Sciatic nerve (tissue), 2 donors: ENCODE results near the gene PLSCR1. TPM values are rescaled to one million over a fixed set of nuclear protein-coding genes. Genes with fewer than 3 reads are reported as not detected.
A peak's percentile ranks its signal among the peaks of the same experiment; 100 is the strongest.
"Not testable (repeated sequence)": the region's sequence is repeated elsewhere in the genome, so short reads cannot be mapped to it uniquely, and the experiment has no call there.

Source experiments
- ATAC-seq: fragments of 200-7000 bp; cut with Tn5 transposase; one replicate; pipeline ENCODE4 v1.9.1; 2020; ENCODE audit warnings: mild to moderate bottlenecking, moderate library complexity
- DNase-seq: peaks from one replicate; pipeline ENCODE4 v3.0.0-alpha.2; 2020; ENCODE audit warnings: low spot score
- intact Hi-C: fragments of 100-400 bp; cut with DNase I; formaldehyde crosslinking; loops from one replicate; pipeline ENCODE4 v1.14.2; 2022
- total RNA-seq: library from RNA; stranded (reverse); fragmentation: NEBNext Ultra II Directional; extraction: Animal tissue kit (Norgen Biotek cat#: 25700); gene quantifications from one replicate; pipeline ENCODE4 v1.2.1, GENCODE V29; 2021
- donor health status: DM: no; HTN: no; CAD: no.
- donor health status: DM: no; HTN: no; CAD: no.

Gene PLSCR1
- total RNA-seq, 1 donor from 2014 or later = 182 TPM

- DNase-seq, intact Hi-C loops, ATAC-seq: not testable (repeated sequence)
Observed at GRCh38 chr3:146522174-146523158, 21.9 kb downstream of the PLSCR1 start.

- ATAC-seq = no peak
- DNase-seq = no peak
- intact Hi-C loops = no loop called here
Observed at GRCh38 chr3:146521394-146521793, 23.0 kb downstream of the PLSCR1 start.

GRCh38 chr3:146519810-146520209 lies 24.6 kb downstream of the PLSCR1 start:
- intact Hi-C loops = no loop called here
- DNase-seq (no peak), ATAC-seq (no peak)

GRCh38 chr3:146517684-146518435 lies 26.5 kb downstream of the PLSCR1 start:
- no peak for DNase-seq
- intact Hi-C loops = no loop called here

GRCh38 chr3:146513386-146514051 lies 30.9 kb downstream of the PLSCR1 start:
- intact Hi-C loops = no loop called here
- no peak for ATAC-seq
- DNase-seq = no peak

More at GRCh38 chr3:146517684-146518435, 26.5 kb downstream of the PLSCR1 start:
- no peak for ATAC-seq

- intact Hi-C loops = no loop called here
- ATAC-seq (no peak), DNase-seq (no peak)
Observed at GRCh38 chr3:146511402-146512134, 32.8 kb downstream of the PLSCR1 start.

- intact Hi-C loops = no loop called here
- no peak for DNase-seq
- no peak for ATAC-seq
Observed at GRCh38 chr3:146507331-146508120, 36.9 kb downstream of the PLSCR1 start.

- no peak for DNase-seq
- intact Hi-C loops = no loop called here
- ATAC-seq = peak; percentile 58
Observed at GRCh38 chr3:146505516-146505915, 38.9 kb downstream of the PLSCR1 start.

- ATAC-seq = no peak
- DNase-seq = no peak
- intact Hi-C loops = no loop called here
Observed at GRCh38 chr3:146504498-146505197, 39.8 kb downstream of the PLSCR1 start.

GRCh38 chr3:146503461-146504202 lies 40.8 kb downstream of the PLSCR1 start:
- DNase-seq = no peak
- intact Hi-C loops = no loop called here
- no peak for ATAC-seq

GRCh38 chr3:146502887-146503460 lies 41.4 kb downstream of the PLSCR1 start:
- DNase-seq (no peak), ATAC-seq (no peak)
- intact Hi-C loops = no loop called here

GRCh38 chr3:146501752-146502151 lies 42.7 kb downstream of the PLSCR1 start:
- intact Hi-C loops = no loop called here

GRCh38 chr3:146499701-146500100 lies 44.7 kb downstream of the PLSCR1 start:
- no peak for DNase-seq
- intact Hi-C loops = no loop called here
- no peak for ATAC-seq

More at GRCh38 chr3:146501752-146502151, 42.7 kb downstream of the PLSCR1 start:
- ATAC-seq (no peak), DNase-seq (no peak)

GRCh38 chr3:146498002-146498736 lies 46.2 kb downstream of the PLSCR1 start:
- intact Hi-C loops = no loop called here
- no peak for DNase-seq
- ATAC-seq = no peak

GRCh38 chr3:146497145-146497843 lies 47.1 kb downstream of the PLSCR1 start:
- ATAC-seq, DNase-seq, intact Hi-C loops: not testable (repeated sequence)
